Endothelial cell of umbilical vein (primary cell): ENCODE results near the gene KRT78. TPM values are rescaled to one million over a fixed set of nuclear protein-coding genes. Genes with fewer than 3 reads are reported as not detected.

ENCODE experiments used
- BruUV-seq: library from RNA; stranded (reverse); fragments of 400-500 nt; replicated peaks from 2 replicates; lab custom pipeline; 2021; lab: Mats Ljungman, UMichigan
- CTCF ChIA-PET: fragments of 300-600, 350-600 bp; sonication (Branson Sonifier 250); formaldehyde crosslinking; loops from one replicate; lab custom pipeline; 2021; ENCODE audit warnings: antibody characterized with exemption, inconsistent platforms; lab: Charles Lee
- POLR2A ChIA-PET: fragments of 300-600, 350-600 bp; sonication (Branson Sonifier 250); formaldehyde crosslinking; loops from one replicate; lab custom pipeline; 2021; ENCODE audit warnings: antibody characterized with exemption, inconsistent platforms; lab: Charles Lee
- DNase-seq: peaks from one replicate; pipeline ENCODE4 v3.0.0-alpha.2; 2011; ENCODE audit warnings: low read depth, low spot score
- FAIRE-seq: peaks from 2 replicates; lab custom pipeline; 2011; peaks lifted over from hg19 to GRCh38; lab: Jason Lieb, UNC
- H2AFZ ChIP-seq: 2 replicates; pipeline ENCODE4 v1.6.0; 2012; ENCODE audit warnings: low read depth, low read length, control low read depth, inconsistent platforms
- H3K27ac ChIP-seq: 2 replicates; pipeline ENCODE4 v1.5.1; 2011; ENCODE audit warnings: low read depth, mild to moderate bottlenecking, control low read depth, low read length, moderate library complexity; ENCODE audit not compliant: insufficient read depth
- H3K27me3 ChIP-seq, 2 experiments: 2 replicates each; pipeline versions ENCODE4 v1.6.0 to v1.6.1; 2011; ENCODE audit warnings: low read length in 2 of 2, mixed read lengths in 1 of 2; ENCODE audit not compliant: control insufficient read depth in 2 of 2, insufficient read depth in 2 of 2
- H3K36me3 ChIP-seq, 2 experiments: 2 replicates in 1 of 2; 3 replicates in 1 of 2; pipeline ENCODE4 v1.5.1; 2011; ENCODE audit warnings: low read length in 2 of 2, mild to moderate bottlenecking in 1 of 2, moderate library complexity in 1 of 2; ENCODE audit not compliant: control insufficient read depth in 2 of 2, insufficient read depth in 2 of 2; ENCODE audit errors: extremely low read depth in 1 of 2
- H3K4me1 ChIP-seq: 3 replicates; pipeline ENCODE4 v1.5.1; 2011; ENCODE audit warnings: mild to moderate bottlenecking, low read length; ENCODE audit not compliant: control insufficient read depth, insufficient read depth; ENCODE audit errors: extremely low read depth
- H3K4me2 ChIP-seq: 2 replicates; pipeline ENCODE4 v1.6.1; 2011; ENCODE audit warnings: low read length, control low read depth, mixed read lengths; ENCODE audit not compliant: insufficient read depth
- H3K4me3 ChIP-seq, 3 experiments: fragments of 200-600 bp in 1 of 3; sonication (generic), shearing (Covaris generic) in 1 of 3; replicated peaks in 1 of 3; 2 replicates each; pipeline ENCODE4 v1.5.1; 2011 to 2016; ENCODE audit warnings: control low read depth in 3 of 3, low read length in 3 of 3, mild to moderate bottlenecking in 2 of 3, inconsistent platforms in 1 of 3, low read depth in 1 of 3, moderate library complexity in 1 of 3; ENCODE audit not compliant: insufficient read depth in 1 of 3
- H3K79me2 ChIP-seq: 2 replicates; pipeline ENCODE4 v1.6.0; 2012; ENCODE audit warnings: low read length, inconsistent platforms; ENCODE audit not compliant: control insufficient read depth, insufficient read depth
- H3K9ac ChIP-seq: replicated peaks from 2 replicates; pipeline ENCODE3; 2011; ENCODE audit warnings: low read length, control low read depth; ENCODE audit not compliant: insufficient read depth; ENCODE audit errors: extremely low read depth
- H3K9me1 ChIP-seq: replicated peaks from 3 replicates; pipeline ENCODE4 v1.6.0; 2011; ENCODE audit warnings: mild to moderate bottlenecking, low read length; ENCODE audit not compliant: control insufficient read depth, insufficient read depth; ENCODE audit errors: extremely low read depth
- H3K9me3 ChIP-seq: replicated peaks from 2 replicates; pipeline ENCODE4 v1.5.1; 2012; ENCODE audit warnings: low read length, inconsistent platforms; ENCODE audit not compliant: control insufficient read depth, insufficient read depth
- H4K20me1 ChIP-seq: replicated peaks from 2 replicates; pipeline ENCODE3; 2011; ENCODE audit warnings: mild to moderate bottlenecking, low read length; ENCODE audit not compliant: control insufficient read depth, insufficient read depth; ENCODE audit errors: extremely low read depth
- EZH2 ChIP-seq: IDR thresholded peaks from 2 replicates; pipeline ENCODE4 v1.6.1; 2012; ENCODE audit warnings: borderline replicate concordance, low read depth, mild to moderate bottlenecking, moderate library complexity, low read length, inconsistent platforms; ENCODE audit not compliant: severe bottlenecking
- FOS ChIP-seq: IDR thresholded peaks from 2 replicates; pipeline ENCODE4 v1.6.1; 2011; ENCODE audit warnings: mild to moderate bottlenecking, low read length, moderate library complexity, borderline replicate concordance; ENCODE audit not compliant: insufficient read depth
- GATA2 ChIP-seq: IDR thresholded peaks from 2 replicates; pipeline ENCODE4 v1.7.0; 2011; ENCODE audit warnings: low read depth, mild to moderate bottlenecking, moderate library complexity, mixed read lengths, low read length; ENCODE audit not compliant: insufficient read length, insufficient read depth
- MAX ChIP-seq: IDR thresholded peaks from 2 replicates; pipeline ENCODE4 v1.6.1; 2011; ENCODE audit not compliant: insufficient read depth, insufficient read length
- MYC ChIP-seq: IDR thresholded peaks from one replicate; pipeline ENCODE4 v1.6.1; 2011; ENCODE audit warnings: mild to moderate bottlenecking, low read depth, low read length
- POLR2A ChIP-seq: IDR thresholded peaks from 2 replicates; pipeline ENCODE4 v1.6.1; 2012; ENCODE audit warnings: low read depth, mild to moderate bottlenecking, control low read depth, low read length
- POLR2AphosphoS5 ChIP-seq: IDR thresholded peaks from 2 replicates; pipeline ENCODE4 v1.6.1; 2012; ENCODE audit warnings: low read depth, mild to moderate bottlenecking, control low read depth, low read length, moderate library complexity; ENCODE audit not compliant: insufficient read depth
- dilution Hi-C: fragments of 300-500 bp; cut with MboI; formaldehyde crosslinking; loops from one replicate; pipeline ENCODE4 v1.15.0; 2019; ENCODE audit warnings: low sequenced_read_pairs; ENCODE audit not compliant: extremely low pct_ligation_motif_present
- intact Hi-C: fragments of 100-400 bp; cut with micrococcal nuclease; formaldehyde crosslinking; loops from one replicate; pipeline ENCODE4 v1.10.0; 2022
- polyA plus RNA-seq, 4 experiments: library from polyadenylated mRNA; depleted of rRNA in 3 of 4; stranded (reverse) in 3 of 4; unstranded in 1 of 4; fragments of >200 nt; gene quantifications; 2 replicates each; pipeline versions ENCODE4 v1.2.1 to v1.2.3, GENCODE V29; 2011 to 2012; ENCODE audit warnings: missing spikeins in 1 of 4
- total RNA-seq: library from RNA; stranded (reverse); gene quantifications from 2 replicates; pipeline ENCODE4 v1.2.3, GENCODE V29; 2021
- TF ChIP-seq, protein P1 (sequence below), 2 donors: IDR thresholded peaks; 1 replicate in 1 of 2; 2 replicates in 1 of 2; pipeline ENCODE4 v1.5.1; 2011; ENCODE audit warnings: low read length in 2 of 2, mild to moderate bottlenecking in 2 of 2, moderate library complexity in 2 of 2, control low read depth in 1 of 2, inconsistent platforms in 1 of 2, low read depth in 1 of 2; ENCODE audit not compliant: insufficient read depth in 1 of 2; ENCODE audit errors: extremely low read depth in 1 of 2

The KRT78 gene
- total and polyA plus RNA-seq, 2 donors (not counting 3 experiments of a cell fraction or from before 2014, with no cell fraction given) = not detected

GRCh38 chr12:52845946-52846345, 2.8 kb downstream of the KRT78 start:
- Histone ChIP-seq H3K27ac (no peak overlapping the region), H3K4me3 (no peak overlapping the region), H3K9me1 (no peaks in the 10 kb centered on the region), H3K9me3 (no peaks in the 10 kb centered on the region), H3K27me3 (peaks cover 0 to 2% of the 10 kb centered on the region in 2 experiments), H3K9ac (no peak overlapping the region), H3K79me2 (no peaks in the 10 kb centered on the region), H3K4me1 (no peaks in the 10 kb centered on the region), H3K36me3 (no peaks in the 10 kb centered on the region), H2AFZ (no peak overlapping the region), H3K4me2 (no peak overlapping the region), H4K20me1 (no peaks in the 10 kb centered on the region)
- DNase-seq (no peak), FAIRE-seq (no peak)
- ChIA-PET POLR2A (no interaction called here), CTCF (interaction anchor here (1.0 kb wide), 1 partner anchor 20 kb away, joined by 3 read pairs; no protein-coding TSS in a partner anchor)
- TF ChIP-seq FOS (no peak), GATA2 (no peak), POLR2AphosphoS5 (no peak)
- no TSS peak for BruUV-seq
- dilution Hi-C loops (no loop called here), intact Hi-C loops (no loop called here)

- POLR2A ChIA-PET = no interaction called here
- Histone ChIP-seq H3K27ac (no peak overlapping the region), H3K9ac (no peak overlapping the region), H3K9me1 (no peaks in the 10 kb centered on the region), H3K9me3 (no peaks in the 10 kb centered on the region), H3K79me2 (no peaks in the 10 kb centered on the region), H2AFZ (no peak overlapping the region), H3K4me1 (no peaks in the 10 kb centered on the region), H3K27me3 (no peaks in the 10 kb centered on the region), H3K4me3 (no peak overlapping the region), H4K20me1 (no peaks in the 10 kb centered on the region), H3K4me2 (no peak overlapping the region), H3K36me3 (no peaks in the 10 kb centered on the region)
- no peak for FAIRE-seq
- DNase-seq = no peak
- TF ChIP-seq, protein P1, sequence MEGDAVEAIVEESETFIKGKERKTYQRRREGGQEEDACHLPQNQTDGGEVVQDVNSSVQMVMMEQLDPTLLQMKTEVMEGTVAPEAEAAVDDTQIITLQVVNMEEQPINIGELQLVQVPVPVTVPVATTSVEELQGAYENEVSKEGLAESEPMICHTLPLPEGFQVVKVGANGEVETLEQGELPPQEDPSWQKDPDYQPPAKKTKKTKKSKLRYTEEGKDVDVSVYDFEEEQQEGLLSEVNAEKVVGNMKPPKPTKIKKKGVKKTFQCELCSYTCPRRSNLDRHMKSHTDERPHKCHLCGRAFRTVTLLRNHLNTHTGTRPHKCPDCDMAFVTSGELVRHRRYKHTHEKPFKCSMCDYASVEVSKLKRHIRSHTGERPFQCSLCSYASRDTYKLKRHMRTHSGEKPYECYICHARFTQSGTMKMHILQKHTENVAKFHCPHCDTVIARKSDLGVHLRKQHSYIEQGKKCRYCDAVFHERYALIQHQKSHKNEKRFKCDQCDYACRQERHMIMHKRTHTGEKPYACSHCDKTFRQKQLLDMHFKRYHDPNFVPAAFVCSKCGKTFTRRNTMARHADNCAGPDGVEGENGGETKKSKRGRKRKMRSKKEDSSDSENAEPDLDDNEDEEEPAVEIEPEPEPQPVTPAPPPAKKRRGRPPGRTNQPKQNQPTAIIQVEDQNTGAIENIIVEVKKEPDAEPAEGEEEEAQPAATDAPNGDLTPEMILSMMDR (IDR thresholded peaks at IDR 0.05; ENCODE audit: extremely low read depth in 1 of 2, insufficient read depth in 1 of 2, low read depth in 1 of 2, low read length in 2 of 2) = no peak
- TF ChIP-seq MAX (no peak), POLR2A (no peak), POLR2AphosphoS5 (no peak), MYC (no peak), EZH2 (no peak), GATA2 (no peak)
- no TSS peak for BruUV-seq
- CTCF ChIA-PET = interaction anchor here (0.8 kb wide), 1 partner anchor 35 kb away, joined by 4 read pairs; no protein-coding TSS in a partner anchor
- intact Hi-C loops = no loop called here
- dilution Hi-C loops = no loop called here
Measured at GRCh38 chr12:52844386-52844785, 4.4 kb downstream of the KRT78 start.
